Activated gamma-delta T cell treated with Interleukin-2 at 50 U/mL for 16 hours (primary cell): ENCODE results near the gene UBE2D4.
A peak's percentile ranks its signal among the peaks of the same experiment; 100 is the strongest.
"Not testable (repeated sequence)": the region's sequence is repeated elsewhere in the genome, so short reads cannot be mapped to it uniquely, and the experiment has no call there.

Experiments
- DNase-seq: peaks from one replicate; pipeline ENCODE4 v3.0.0-alpha.2; 2020

Gene UBE2D4

DNA sequence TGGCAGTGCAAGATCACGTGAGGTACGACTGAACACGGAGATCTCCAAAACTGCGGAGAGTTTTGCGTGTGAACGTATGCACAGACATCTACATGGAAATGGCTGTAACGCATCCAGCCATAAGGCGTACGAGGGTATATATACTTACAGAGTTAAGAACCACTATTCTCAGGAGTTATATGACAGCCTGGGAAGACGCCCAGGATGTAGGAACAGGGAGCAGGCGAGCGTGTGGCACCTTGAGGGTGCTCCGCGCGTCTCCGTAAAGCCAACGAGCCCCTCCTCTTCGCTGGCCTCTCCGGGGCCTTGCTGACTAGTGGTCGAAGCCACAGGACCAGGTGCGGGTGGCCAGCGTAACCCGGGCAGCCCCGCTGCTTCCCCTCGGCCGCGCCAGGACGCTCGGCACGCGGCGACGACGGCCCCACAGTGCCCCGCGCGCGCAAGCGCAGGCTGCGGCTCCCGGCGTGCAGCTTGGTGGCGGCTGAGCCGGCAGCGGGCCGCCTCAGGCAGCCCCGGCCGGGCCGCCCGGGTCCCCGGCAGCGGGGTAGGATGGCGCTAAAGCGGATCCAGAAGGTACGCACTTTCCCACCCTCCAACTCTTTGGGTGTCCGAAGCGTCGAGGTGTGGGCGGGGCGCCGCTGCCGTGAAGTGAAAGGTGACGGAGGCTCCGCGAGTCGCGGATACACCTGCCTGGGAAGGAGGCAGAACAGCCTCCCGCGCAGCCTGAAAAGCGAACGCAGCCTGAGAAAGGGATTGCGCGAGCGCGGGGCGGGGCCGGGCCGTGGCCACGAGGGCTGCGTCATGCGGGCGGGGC lies at the start of gene UBE2D4:
UBE2D4 (plus strand) TSS at position 453 of the 814 bp plus-strand sequence; CDS start at position 550, 97 bp downstream.
- DNase-seq = peak; percentile 85

DNA sequence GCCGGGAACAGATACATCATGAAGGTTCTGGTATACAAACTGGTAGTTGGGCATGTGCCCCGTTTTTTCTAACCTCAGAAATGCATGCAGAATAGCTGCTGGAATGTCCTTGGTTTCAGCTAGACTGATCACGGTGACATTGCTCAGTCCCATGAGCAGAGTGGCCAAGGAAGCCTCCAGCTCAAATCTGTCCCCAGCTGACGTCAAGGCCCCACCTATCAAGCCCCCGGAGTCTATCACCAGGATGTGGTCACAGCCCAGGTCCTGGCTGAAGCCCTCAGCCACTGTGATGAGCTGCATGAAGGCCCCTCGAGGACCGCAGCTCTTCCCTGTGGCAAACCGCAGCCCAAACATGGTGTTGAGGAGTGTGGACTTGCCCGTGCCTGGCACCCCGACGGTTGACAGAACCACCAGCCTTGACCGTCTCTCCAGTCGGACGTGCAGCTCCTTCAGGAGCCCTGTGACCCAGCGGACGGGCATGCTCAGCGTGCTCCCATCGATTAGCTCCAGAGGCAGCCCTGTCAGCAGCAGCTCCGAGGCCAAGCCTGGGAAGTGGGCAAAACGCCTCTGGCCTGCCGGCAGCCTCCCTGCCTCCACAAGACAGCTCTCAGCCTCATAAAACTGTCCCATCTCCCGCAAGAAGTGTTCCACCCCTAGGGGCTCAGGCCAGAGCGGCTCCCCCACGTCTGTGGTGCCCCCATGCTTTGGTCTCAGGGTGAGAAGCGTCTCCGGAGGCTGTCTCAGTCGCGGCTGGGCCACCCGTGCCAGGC lies 49.1 kb upstream of the UBE2D4 start:
- no peak for DNase-seq

- no peak for DNase-seq
Observed at GRCh38 chr7:43877968-43878864, 48.0 kb upstream of the UBE2D4 start.

DNA sequence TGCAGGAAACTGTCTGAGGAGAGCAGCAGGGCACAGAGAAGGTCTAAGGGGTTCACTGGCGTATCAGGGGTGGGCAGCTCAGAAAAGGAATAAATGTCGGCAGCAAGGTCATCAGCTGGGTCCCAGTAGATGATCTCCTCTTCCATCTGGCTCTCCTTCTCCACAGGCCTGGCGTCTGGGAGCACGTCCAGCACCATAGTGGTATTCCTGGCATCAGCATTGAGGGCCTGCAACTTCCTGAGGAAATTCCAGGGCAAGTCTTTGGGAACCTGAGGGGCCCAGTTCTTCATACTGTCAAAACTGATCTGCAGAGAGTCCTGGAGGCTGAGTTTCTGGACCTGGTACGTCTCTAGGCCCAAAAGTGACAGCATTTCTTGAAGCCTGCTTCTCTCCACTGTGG lies 47.4 kb upstream of the UBE2D4 start:
- no peak for DNase-seq

DNA sequence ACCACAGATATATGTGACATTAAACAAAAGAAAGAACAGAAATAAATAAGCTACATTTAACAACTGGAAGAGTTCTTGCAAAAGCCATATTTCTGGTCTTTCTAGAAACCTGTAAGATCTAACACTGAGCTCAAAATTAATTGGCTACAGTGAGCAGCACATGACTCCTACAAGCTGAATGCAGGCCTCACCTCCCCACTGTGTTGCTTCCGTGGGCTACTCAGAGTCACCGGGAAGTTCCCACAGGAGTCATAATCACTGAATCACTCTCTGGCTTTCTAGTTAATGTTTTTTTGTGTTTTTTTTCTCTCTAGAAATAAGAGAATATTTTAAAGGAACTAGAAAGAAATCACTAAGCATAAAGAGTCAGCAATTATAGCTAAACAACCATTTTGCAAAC lies 46.8 kb upstream of the UBE2D4 start:
- DNase-seq = no peak

DNA sequence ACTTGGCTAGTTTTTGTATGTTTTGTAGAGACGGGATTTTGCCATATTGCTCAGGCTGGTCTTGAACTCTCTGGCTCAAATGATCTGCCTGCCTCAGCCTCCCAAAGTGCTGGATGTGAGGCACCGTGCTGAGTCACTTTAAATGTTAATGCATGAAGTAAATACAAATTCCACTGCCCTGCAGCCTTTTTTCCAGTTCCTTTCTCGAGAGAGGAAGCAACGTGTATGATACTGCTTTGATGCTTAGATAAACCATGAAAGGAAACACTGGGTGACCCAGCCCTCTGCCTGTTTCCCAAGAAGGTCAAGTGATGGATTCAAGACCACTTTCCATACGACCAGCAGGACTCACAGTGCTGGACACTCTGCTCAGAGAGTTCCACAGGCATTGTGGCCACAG lies 45.6 kb upstream of the UBE2D4 start:
- no peak for DNase-seq

DNA sequence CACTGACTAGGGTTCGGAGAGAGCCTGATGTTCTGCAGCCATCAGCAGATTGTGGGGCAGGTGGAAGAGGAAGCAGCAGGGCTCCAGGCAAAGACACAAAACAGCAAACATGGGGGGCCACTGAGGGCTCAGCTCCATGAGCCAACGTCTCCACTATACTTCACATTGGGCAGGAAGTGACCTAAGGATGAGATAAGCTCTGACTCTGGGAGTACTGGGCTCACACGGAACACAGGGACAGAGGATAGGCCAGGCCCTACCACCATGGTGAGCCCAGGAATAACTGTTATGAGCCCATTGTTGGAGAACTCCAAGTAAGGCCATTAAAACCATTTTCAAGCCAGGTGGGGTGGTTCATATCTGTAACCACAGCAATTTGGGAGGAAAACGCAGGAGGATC lies 42.0 kb upstream of the UBE2D4 start:
- no peak for DNase-seq

DNA sequence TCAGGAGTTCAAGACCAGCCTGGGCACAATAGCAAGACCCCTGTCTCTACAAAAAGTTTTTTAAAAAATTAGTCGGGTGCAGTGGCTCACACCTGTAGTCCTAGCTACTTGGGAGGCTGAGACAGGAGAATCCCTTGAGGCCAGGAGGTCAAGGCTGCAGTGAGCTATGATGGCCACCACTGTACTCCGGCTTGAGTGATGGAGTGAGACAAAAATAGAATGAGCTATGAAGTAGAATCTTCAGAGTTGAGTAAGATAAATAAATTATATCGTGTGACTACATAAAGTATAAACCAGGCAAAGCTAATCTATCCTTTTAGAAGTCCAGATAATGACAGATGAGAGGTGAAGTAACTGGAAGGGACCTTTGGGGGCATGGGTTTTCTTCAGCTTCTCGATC lies 41.6 kb upstream of the UBE2D4 start:
- no peak for DNase-seq

DNA sequence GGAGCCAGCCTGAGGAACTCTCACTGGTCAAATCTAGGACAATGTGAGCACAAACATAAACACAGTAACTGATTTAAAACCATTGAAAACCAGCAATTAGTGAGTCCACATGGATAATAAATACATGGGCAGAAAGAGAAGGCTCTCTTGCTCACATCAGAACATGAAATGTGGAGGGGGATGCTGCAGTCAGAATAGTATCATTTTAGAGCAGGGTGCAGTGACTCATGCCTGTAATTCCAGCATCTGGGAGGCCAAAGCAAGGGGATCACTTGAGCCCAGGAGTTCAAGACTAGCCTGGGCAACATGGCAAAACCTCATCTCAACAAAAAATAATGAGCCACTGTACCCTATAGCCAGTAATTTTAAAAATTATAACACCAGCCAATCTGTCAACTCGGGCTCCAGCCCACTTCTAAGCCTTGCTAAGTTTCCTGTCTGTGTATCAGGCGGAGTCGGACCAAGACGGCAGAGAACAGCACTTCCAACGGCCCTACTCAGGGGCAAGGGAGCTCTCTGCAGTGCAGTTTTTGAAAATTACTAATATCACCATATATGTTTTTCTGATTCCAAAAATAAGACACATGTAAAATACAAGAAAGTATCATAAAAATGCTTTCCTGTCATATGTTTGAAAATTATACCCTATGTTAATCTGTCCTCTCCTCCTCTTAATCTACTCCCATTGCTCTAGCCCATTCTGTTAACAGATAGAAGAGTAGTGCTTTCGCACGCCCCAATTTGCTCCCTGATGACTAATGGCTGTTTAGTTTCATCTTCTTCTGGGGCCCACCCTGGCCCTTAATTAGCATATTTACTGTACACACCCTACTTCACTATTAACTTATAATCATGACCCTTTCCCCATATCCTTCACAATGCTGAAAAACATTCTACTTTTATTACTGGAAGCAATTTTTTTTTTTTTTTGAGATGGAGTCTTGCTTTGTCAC lies 37.0 kb upstream of the UBE2D4 start:
- no peak for DNase-seq

- DNase-seq = no peak
Observed at GRCh38 chr7:43890468-43890867, 35.8 kb upstream of the UBE2D4 start.

GRCh38 chr7:43891069-43891955 lies 34.9 kb upstream of the UBE2D4 start:
- no peak for DNase-seq

- DNase-seq = no peak
Observed at GRCh38 chr7:43895847-43896415, 30.3 kb upstream of the UBE2D4 start.

DNA sequence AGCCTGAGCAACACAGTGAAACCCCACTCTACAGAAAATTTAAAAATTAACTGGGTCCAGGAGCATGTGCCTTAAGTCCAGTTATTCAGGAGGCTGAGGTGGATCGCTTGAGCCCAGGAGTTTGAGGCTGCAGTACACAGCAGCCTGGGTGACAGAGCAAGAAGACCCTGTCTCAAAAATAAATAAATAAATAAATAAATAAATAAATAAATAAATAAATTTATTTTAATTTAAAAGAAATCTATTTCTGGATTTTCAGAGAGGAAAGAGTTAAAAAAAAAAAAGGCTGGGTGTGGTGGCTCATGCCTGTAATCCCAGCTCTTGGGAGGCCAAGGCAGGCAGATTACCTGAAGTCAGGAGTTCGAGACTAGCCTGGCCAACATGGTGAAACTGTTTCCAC lies 27.7 kb upstream of the UBE2D4 start:
- DNase-seq = not testable (repeated sequence)

DNA sequence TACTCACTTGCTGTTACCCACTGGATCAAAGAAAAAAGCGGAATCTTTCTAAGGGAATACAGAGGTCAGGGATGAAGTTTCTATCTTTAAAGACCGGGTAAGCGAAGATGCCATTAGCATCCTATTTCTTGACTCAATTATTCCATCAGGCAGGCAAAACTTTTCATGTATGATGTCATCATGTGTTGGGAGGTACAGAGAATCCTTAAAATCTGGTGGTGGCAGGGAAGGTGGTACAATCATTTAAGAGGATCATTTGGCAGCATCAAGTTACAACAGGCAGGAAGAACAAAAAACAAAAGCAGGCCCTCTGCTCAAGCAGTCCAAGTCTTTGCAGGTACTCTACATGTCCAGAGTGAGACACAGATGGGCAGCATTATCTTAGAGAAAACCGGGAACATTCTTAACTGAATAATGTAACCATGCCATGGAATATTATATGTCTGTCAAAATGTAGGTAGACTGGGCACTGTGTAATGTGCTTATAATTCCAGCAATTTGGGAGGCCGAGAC lies 23.6 kb upstream of the UBE2D4 start:
- DNase-seq = no peak

DNA sequence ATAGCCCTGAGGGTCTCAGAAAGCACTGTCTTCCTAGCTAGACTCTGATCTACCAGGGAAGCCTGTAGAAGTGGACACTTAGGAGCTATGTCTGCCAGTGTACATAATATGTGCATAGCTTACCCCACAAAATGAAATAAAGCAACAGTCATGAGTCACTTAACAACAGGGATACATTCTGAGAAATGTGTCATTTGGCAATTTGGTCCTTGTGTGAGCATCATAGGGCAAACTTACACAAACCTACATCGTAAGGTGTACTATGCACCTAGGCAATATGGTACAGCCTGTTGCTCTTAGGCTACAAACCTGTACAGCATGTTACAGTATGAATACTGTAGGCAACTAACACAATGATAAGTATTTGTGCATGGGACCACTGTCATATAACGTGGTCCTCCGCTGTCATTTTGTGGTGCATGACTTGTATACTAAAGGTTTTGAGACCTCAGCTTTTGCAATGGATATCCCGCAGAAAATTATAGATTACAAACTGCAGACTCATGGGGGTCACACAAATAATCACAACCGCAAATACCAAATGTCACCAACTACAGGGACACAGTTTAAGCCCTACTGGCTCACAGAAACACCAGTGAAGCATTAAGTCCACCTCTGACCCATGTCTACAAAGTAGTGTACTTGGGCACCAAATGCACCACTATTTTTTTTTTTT lies 21.6 kb upstream of the UBE2D4 start:
- no peak for DNase-seq

GRCh38 chr7:43905209-43905946 lies 20.9 kb upstream of the UBE2D4 start:
- no peak for DNase-seq

DNA sequence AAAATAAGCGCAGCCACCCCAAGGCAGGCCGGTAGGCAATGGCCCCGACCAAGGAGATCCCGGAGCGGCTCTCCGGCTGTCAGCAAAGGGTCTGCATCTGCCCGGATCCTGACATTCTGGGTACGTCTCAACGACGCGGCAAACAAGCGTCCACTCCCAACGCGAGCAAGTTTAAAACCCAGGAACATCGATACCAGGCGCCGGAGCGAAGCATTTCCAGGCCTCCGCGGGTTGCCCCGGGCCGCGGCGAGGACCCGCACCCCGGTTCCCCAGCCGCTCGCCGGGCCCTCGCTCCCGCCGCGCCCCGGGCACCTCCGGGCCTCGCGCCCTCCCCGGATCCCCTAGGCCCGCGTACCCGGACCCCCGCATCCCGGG lies 20.3 kb upstream of the UBE2D4 start:
- peak; percentile 6 for DNase-seq

DNA sequence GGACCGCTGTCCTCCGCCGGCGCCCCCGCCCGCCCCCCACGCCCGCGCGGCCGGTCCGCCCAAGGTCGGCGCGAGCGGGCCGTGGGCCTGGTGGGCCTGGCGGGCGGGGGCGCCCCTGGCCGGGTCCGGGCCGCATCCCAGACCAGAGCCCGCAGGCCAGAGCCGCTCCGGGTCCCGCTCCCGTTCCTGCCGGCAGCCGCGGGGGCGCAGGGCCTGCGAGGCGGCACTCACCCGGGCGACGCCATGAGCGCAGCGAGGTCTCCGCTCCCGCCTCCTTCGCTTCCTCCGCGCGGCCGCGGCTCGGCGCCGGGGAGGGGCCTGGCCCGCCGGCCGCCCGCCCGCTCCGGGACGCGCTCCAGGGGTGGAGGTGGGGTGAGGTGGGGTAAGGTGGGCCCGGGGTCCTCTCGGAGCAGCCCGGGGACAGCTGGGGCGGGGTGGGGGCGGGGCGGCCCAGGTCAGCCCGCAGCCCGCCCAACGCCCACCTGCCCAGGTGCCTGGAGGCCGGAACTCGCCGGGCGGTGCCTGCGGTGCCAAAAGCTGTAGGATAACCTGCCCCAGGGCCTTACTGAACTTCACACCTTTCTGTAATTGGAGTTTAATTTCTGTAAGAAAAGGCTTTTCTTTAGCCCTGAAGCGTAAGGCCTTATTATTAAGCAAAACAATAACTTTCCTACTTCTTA lies 19.8 kb upstream of the UBE2D4 start, which contains the start of gene URGCP:
URGCP (minus strand) TSS at position 266 of the 680 bp plus-strand sequence; CDS start at position 245, 21 bp downstream.
- DNase-seq = peak; percentile 50
